GM18868 (cell line): ENCODE data around the gene ARHGEF17.

Experiments used
- ATAC-seq: cut with Tn5 transposase; IDR thresholded peaks from one replicate; pipeline ENCODE4 v1.9.1; 2021; ENCODE audit warnings: mild to moderate bottlenecking, moderate library complexity; ENCODE audit not compliant: unreplicated experiment

ARHGEF17 gene

DNA sequence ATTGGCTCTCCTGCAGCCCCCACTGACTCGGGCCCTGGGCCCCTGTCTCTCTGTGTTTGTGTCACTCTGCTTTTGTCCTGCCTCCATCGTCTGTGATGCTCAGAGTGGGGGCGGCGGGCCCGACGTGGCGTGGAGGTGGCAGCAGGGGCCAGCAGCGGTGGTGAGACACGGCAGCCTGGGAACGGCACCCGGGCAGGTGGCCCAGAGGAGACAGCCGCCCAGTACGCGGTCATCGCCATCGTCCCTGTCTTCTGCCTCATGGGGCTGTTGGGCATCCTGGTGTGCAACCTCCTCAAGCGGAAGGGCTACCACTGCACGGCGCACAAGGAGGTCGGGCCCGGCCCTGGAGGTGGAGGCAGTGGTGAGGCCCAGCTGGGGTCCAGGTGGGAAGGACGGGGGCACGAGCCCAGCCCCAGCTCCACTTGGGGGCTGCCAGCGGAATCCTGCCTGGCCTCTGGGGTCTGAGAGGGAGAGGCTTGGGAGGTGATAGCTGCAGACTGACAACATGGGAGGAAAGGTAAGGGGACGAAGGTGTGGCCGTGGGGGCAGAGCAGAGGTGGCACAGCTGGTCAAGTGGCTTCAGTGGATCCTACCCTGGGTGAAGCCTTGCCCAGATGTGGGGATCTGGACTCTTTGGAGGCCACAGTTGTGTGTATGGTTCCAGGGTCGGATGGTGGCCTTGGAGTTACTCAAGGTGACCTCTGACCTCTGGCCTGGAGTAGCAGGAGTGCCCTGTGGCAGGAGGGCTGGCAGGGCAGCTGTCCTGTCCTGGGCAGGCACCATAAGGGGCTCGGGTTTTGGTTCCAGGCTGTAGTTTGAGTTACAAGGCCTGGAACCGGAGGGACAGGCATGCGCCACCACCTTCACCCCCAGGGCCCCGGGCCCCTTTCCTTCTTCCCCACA is 84.3 kb downstream of the ARHGEF17 start:
- ATAC-seq = no peak

DNA sequence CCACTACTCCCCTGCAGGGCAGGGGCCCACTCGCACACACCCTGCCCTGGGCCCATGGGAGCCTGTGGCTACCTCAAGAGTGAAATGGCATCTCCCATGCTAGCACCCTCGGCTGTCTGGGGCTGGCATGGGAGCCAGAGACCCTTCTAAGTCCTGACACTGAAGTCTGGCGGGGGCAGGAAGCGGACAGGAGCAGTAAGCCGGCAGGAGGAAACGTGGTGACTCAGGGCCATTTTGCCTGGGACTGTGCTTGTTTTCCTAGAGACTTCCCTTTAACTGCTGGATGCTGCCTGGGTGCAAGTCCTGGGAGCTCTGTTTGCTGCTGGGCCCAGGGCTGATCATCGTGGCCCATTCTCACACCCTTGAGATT is 84.9 kb downstream of the ARHGEF17 start:
- ATAC-seq = no peak

DNA sequence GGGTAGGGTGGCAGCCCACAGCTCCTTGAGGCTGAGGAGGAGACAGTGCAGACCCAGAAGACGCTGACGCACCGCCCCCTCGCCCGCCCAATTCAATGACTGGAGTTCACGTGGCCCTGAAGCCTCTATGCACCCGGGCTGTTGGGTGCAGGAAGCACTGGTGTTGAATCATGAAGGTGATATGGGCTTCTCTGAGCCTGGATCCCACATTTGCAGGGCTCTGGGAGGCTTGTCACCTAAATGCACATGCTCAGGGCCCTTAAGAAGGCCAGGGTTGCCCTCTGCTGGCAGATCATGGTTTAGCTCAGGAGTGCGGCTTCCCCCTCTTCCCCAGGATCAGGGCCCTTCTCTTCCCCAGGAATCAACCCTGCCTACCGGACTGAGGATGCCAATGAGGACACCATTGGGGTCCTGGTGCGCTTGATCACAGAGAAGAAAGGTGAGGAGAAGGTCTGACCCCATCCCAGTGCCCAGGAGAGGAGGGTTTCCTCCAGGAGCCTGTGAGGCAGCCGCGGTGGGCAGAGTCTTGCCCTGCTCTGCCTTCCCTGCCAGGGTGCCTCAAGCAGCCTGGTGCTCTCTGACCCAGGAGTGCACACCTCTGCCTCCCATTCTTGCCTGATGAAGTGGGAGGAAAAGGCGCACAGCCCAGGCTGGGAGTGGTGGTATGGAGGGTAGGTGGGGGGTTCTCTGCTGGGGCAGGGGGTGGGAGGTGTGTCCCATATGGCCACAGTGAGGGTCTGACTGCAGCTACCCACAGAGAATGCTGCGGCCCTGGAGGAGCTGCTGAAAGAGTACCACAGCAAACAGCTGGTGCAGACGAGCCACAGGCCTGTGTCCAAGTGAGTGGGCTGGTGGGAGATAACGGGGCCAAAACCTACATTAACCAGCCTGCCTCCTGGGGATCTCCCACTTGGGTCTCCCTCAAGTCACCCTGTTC is 85.7 kb downstream of the ARHGEF17 start:
- peak; percentile 41 for ATAC-seq

DNA sequence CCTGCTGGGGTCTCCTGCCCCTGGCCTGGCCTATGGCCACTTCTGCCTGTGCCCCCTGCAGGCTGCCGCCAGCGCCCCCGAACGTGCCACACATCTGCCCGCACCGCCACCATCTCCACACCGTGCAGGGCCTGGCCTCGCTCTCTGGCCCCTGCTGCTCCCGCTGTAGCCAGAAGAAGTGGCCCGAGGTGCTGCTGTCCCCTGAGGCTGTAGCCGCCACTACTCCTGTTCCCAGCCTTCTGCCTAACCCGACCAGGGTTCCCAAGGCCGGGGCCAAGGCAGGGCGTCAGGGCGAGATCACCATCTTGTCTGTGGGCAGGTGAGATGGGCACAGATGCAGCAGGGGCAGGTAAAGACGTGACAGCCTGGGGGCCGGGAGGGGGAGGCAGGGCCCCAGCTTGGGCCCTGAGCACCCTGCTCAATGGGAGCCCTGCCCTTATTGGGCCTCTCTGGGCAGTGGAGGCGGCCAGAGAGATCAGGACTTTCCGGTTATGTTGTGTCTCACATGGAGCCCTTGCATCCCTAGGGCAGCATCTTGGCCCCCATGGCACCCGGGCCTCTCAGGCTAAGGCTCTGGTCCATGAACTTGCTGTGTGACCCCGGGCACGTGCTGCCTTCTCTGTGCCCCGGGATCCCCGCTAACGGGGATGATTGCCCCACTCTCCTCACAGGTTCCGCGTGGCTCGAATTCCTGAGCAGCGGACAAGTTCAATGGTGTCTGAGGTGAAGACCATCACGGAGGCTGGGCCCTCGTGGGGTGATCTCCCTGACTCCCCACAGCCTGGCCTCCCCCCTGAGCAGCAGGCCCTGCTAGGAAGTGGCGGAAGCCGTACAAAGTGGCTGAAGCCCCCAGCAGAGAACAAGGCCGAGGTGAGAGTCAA is 86.6 kb downstream of the ARHGEF17 start:
- ATAC-seq = no peak

DNA sequence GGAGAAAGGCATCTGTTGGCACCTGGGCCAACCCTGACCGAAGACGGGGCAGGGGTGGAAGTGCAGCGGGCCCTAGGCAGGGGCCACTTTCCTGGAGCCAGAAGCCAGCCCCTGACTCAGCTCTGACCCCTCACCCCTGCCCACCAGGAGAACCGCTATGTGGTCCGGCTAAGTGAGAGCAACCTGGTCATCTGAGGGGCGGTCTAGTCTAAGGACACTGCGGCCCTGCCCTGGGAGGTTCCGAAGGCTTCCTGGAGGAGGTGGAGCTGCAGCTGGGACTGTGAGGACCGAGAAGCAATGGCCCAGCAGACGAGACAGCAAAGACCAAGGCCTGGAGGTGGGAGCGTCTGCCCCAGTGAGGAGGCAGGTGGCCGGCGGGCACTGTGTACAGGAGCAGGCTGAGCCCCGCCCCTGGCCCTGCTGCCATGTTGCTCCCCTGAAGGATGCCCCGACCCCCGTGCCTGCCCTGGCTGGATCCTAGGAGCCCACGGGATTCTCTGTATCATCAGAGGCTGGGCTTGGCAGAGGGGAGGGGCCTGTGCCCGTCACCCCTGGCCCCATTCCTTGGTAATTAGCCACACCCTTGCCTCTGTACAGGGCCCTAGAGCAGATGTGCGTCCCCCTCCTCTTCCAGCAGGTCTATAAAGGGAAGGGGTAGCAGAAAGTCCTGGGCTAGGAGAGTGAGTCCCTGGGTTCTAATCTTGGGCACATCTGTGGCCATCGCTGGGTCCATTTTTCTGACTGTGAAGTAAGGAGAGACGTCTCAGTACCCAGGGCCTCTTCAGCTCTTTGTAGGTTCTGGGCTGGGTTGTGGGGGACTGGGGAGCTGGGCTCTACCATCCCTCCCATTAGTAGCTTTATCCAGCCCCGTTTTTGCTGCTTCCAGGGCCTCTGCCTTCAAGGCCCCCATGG is 87.5 kb downstream of the ARHGEF17 start:
- no peak for ATAC-seq

DNA sequence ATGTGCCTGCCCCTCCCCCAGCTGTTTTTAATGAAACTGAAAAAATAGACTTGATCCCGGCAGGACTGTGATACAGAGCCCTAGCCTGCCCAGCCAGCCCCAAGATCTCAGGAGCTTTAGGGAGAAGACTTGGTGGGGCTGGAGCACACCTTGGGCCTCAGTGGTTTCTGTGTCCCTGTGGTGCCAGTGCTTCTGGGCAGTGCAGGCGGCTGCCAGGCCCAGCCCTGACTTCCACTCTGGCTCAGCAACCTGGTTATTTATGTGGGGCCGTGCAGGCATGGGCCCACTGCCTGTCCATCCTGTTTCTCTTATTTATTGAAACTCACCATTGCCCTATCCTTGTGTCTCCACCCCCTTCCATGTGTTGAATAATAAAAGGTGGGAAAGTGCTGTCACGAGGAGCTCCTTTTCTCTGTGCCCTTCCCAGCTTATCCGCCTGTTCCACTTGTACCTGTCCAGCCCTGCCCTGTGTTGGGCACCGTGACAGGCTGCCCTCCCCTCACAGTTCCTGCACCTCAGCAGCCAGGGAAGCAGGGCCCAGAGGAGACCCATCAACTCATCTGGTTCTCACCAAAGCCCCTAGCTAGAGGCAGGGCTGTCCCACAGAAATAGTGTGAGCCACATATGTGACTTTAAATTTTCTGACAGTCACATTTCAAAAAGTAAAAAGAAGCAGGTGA is 88.3 kb downstream of the ARHGEF17 start:
- no peak for ATAC-seq

DNA sequence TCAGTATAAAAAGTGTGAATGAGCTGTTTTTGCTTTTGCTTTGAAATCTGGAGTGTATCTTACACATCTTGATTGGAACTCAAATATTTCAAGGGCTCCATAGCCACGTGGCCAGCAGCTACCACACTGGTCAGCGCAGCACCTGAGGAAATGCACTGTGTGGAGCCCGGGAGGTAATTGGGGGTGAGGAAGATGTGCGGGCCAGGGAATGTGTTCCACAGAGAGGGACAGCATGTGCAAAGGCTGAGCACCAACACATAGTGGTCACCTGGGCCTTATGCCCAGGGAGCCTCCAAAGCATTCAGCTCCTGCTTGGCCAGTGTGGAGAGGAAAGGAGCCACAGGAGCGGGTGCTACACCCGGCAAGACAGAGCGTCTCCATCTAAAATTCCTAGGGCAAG is 88.9 kb downstream of the ARHGEF17 start:
- ATAC-seq = no peak

DNA sequence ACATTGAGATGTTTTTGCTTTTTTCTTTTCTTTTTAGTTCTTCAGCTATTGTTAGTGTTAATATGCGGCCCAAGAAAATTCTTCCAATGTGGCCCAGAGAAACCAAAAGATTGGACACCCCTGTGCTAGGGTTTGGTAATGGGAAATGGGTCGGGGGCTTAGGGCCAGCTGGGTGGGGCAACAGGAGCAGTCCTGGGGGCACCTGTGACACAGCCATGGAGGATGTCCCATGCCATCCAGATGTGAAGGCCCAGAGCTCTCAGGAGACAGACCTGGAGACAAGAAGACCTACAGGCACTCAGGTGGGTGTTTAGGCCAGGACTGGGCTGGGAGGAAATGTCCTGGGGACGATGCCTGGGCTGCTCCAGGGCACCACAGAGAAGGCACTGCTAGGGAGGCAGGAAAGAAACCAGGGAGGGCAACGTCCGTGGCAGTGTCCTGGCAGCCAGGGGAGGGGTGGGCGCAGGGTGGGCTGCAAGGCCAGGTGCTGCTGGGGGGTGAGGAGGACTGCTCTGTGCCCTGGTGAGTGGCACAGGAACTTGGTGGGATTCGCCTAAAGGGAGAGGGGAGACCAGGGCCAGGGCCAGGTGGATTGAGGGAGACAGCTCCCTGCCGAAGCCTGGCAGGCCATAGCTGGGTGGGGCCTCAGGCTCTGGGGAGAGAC is 89.5 kb downstream of the ARHGEF17 start:
- ATAC-seq = no peak

DNA sequence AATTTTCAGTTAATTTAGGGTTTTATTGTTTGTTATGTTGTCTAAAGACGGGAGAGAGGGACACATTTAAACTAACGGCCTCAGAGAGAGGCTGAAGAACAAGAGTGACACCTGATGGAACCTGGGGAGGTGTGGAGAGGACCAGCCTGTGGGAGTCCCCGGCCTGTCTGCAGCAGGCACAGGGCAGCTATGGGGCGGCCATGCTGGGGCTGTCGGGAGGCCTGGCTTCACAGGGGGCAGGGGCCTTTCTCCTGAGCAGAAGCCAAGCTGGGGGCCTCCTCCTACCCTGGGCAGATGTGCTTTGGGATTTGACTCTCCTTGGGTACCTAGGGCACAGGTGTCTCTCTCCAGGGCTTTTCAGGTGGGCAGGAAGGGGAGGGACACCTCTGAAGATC is 90.1 kb downstream of the ARHGEF17 start:
- ATAC-seq = no peak

DNA sequence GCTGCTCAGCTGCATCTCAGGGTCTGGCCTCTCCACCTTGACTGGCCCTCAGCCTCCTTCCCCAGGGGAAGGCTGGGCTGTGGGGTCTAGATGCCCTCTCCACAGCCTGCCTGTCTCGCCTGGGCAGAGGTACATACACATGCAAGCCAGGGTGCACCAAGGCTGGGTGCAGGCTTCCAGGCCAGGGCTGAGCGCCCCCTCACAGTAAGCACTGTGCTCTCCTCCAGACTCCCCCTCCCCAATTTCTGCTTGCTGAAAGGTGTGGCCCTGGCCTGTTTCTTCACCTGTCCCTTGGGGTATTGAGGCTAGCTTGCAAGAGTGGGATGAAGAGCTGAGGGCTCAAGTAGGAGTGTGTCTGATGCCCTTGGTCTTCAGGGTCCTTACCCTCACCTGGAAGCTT is 90.6 kb downstream of the ARHGEF17 start:
- no peak for ATAC-seq

DNA sequence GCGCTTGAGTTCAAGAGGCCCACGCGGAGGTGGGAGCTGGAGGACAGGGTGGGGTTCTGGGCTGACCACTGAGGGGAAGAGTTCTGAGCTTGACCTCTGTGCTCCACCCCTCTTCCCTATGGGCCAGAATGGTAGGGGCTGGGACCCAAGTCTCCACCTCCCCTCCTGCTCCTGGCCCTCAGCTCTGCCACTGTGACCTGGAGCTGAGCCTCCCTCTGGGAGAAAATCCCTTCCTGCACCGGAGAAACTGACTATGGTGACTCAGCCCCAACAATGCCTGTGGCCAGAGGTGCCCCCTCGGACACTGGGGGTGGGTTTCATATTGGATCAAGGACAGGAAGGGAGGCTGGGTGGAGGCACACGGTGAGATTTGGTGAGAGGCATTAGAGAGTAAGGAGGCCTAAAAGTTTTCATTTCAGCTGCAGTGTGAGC is 91.1 kb downstream of the ARHGEF17 start:
- ATAC-seq = no peak

DNA sequence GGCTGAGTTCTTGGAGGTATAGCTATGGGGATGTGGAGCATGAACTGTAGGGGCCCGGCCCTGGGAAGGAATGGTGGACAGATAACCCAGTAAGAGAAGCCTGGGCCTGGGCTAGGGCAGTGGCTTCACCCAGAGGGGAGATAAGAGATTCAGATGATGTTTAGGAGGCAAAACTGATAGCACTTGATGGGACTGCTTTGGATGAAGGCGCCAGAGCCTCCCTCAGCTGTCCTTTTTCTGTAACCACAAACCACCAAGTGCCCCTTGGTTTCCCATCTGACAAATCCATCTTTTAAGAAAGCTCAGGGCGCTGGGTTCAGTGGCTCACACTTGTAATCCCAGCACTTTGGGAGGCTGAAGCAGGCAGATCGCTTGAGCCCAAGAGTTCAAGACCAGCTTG is 91.6 kb downstream of the ARHGEF17 start:
- ATAC-seq = no peak

DNA sequence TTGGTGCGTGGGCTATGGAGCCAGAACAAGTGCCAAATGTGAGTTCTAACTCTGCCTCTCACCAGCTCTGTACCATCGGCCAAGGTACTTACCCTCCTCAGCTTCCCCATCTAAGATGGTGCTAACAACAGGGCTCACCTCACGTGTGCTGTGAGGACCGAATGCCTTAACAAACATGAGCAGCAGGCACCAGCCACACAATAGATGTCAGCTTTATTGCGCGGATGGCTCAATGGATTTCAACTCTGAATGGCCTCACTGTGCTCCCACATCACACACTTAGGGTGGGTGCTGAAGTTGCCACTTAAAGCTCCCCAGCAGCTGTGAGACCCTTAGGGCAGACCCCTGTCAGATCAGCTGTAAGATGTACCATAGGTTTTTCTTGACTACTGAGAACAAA is 92.2 kb downstream of the ARHGEF17 start:
- no peak for ATAC-seq

DNA sequence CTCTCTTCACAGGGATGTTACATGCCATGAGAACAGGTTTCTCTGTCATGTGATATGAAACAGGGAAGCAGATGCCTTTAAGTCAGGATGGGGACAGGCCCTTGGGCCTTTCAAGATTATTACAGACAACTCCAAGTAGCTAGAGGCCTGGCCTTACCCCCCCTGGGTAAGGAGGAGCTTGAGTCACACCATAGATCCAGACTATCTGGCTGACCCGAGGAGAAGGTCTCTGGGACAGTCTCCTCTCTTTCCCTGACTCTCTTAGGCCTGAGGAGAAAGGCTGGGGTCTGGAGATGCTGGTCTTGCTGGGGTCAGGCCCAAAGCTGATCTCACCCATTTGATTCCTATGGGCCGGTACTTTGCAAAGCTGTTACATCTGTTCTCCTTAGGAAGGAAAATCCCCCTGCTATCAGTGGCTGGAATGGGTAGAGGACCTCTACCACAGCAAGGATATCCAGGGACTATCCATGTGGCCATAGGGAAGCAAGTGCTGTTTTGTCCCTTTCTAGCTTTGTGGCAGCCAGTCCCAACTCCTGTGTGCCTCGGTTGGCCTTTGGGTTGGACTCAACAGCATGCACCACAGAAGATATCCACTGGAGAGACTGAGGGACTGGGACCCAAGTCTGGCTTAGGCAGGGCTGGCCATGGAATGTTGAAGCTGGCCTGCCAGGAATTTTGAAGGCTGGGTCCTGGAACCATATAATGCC is 93.3 kb downstream of the ARHGEF17 start:
- no peak for ATAC-seq

DNA sequence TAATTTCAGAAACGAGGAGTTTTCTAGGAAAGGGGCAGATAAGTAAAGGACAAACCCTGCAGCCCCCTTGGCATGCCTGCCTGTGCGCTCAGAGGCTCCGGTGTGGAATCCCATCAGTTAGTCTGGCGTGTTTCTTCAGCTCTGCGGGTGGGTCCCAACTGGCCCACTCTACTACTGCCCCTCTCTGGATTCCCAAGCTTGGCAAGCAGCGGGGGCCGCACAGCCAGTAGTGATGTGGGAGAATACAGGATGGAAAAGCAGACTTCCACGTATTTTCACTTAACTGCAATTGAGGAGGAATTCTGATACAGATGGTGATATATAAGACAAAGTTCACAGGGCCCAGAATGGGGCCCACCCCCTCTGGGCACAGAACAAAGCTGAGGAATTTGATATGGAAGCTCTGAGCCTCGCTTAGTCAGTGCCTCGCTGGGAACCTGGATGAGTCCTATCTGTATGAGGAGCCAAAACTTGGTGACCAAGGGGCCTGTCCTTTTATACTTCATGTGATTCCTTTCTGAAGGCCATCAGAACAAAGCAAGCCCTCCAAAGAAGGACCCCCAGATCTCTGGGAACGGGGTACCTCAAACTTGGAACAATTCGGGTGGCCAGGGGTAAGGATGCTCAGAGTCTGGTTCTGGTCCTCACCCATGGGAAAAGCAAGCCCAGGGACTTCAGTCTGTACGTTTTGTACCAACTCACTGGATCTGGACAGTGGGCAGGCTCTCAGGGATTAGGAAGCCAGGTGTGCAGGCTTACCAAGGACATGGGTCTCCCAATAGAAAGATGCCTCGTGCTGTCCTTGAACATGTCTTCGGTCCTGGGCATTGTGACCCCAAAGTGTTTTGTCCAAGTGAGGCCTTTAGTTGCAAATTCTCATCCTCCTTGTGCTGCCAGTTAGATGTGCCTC is 94.1 kb downstream of the ARHGEF17 start:
- ATAC-seq = no peak

DNA sequence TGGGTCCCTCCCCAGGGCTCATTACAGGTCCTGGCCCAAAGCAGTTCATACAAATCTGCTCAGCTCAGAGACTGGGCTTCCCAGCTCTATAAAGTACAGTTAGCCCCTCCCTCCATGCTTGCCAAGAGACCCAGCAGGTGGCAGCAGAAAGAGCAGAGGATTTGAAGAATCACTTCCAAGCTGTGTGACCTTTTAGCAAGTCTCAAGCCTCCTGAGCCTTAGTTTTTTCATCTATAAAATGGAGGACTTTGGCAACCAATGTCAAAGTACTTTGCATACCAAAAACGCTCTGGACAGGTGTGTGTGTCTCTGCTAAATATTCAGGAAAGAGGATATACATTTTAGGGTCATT is 94.7 kb downstream of the ARHGEF17 start:
- ATAC-seq = no peak

DNA sequence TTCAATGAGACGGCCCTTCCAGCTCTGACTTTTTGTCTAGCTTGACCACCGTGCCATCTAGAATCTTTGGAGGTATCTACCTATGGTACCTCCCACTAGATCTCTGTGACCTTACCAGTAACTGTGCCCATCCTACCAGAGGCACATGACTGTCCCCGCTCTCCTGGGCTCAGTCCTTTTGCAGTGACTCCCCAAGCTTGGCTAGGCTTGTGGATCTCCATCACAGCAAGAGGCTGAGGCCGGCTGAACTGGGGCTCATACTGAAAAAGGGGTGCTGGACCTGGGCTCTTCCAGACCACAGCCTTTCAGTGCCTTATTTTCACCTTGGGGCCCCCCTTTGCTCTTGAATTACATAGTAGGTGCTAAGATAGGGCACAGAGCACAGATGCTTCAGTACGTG is 95.5 kb downstream of the ARHGEF17 start:
- ATAC-seq = no peak
